Prostate gland (tissue), 2 donors: Measurements from ENCODE around the gene TM9SF2. TPM values are rescaled to one million over a fixed set of nuclear protein-coding genes. Genes with fewer than 3 reads are reported as not detected.

Source experiments
- DNase-seq: peaks from one replicate; pipeline ENCODE4 v3.0.0-alpha.2; 2019; ENCODE audit warnings: low spot score
- H3K27ac ChIP-seq, 2 donors: fragments of 200-600 bp; sonication (generic); 2 replicates each; pipeline ENCODE4 v1.5.1; 2017 to 2019
- H3K27me3 ChIP-seq: fragments of 200-600 bp; sonication (generic); replicated peaks from 2 replicates; pipeline ENCODE4 v1.5.1; 2019; ENCODE audit not compliant: insufficient read depth
- H3K36me3 ChIP-seq, 2 donors: fragments of 200-600 bp; sonication (generic); 1 replicate in 1 of 2; 2 replicates in 1 of 2; pipeline versions ENCODE4 v1.5.1 to v1.8.1; 2017 to 2019
- H3K4me1 ChIP-seq: fragments of 200-600 bp; sonication (generic); replicated peaks from 2 replicates; pipeline ENCODE4 v1.5.1; 2019
- H3K4me3 ChIP-seq, 2 donors: fragments of 200-600 bp; sonication (generic); 2 replicates each; pipeline ENCODE4 v1.5.1; 2017 to 2019
- H3K9me3 ChIP-seq: fragments of 200-600 bp; sonication (generic); 2 replicates; pipeline ENCODE4 v1.5.1; 2017
- POLR2A ChIP-seq: fragments of 450-650 bp; IDR thresholded peaks from one replicate; pipeline ENCODE4 v1.6.1; 2016; ENCODE audit warnings: antibody characterized with exemption, mild to moderate bottlenecking
- POLR2AphosphoS5 ChIP-seq: sonication (generic); formaldehyde crosslinking; IDR thresholded peaks from one replicate; pipeline ENCODE4 v1.6.1; 2017; ENCODE audit warnings: antibody characterized with exemption
- WGBS: methylation state at CpG from one replicate; pipeline ENCODE4 v1.1.5; 2018; 5-methylcytosine and 5-hydroxymethylcytosine counted together
- intact Hi-C: fragments of 100-400 bp; cut with DNase I; formaldehyde crosslinking; loops from one replicate; pipeline ENCODE4 v1.14.2; 2022
- total RNA-seq, 2 donors: library from RNA; depleted of rRNA; stranded (reverse); fragments of >200 nt; gene quantifications; one replicate each; pipeline ENCODE4 v1.1.0, GENCODE V29; 2016
- TF ChIP-seq, protein P1 (sequence below), 4 experiments: fragments of 200-600 bp in 2 of 4; fragments of 450-650 bp in 2 of 4; sonication (generic) in 2 of 4; IDR thresholded peaks; 1 replicate in 3 of 4; 2 replicates in 1 of 4; pipeline ENCODE4 v1.5.1; 2016 to 2019; ENCODE audit warnings: antibody characterized with exemption in 4 of 4, mild to moderate bottlenecking in 2 of 4, moderate library complexity in 2 of 4

The TM9SF2 gene
- total RNA-seq, 2 donors from 2014 or later: 136 to 175 TPM

DNA sequence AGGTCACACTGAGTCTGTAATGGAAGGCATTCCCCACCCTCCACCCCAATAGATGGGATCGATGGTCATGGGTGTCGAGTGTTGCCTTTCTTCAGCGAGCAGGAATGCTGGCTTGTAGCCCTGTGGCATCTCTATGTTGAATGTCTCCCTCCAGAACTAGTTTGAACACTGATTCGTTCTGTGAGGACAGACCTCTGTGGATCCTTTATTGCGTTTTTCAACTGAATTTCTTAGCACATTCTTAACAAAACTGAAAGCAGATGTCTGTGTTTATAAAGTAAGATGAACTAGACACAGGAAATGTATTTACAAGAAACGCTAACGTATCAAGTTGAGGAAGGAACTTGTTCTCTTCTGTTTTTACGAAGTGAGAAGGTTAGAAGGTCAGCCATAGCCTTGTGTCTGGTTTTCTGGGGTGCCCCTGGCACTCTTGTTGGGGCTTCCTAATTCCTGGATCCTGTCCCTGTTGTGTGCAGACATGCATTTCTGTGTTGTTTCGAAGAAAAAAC lies 36.8 kb upstream of the TM9SF2 start:
- 22% methylated on average over 9 of the region's 9 CpGs for whole genome bisulfite sequencing
- DNase-seq: no peak
- TF ChIP-seq POLR2A: no peak
- no peak for TF ChIP-seq POLR2AphosphoS5
- TF ChIP-seq, protein P1, sequence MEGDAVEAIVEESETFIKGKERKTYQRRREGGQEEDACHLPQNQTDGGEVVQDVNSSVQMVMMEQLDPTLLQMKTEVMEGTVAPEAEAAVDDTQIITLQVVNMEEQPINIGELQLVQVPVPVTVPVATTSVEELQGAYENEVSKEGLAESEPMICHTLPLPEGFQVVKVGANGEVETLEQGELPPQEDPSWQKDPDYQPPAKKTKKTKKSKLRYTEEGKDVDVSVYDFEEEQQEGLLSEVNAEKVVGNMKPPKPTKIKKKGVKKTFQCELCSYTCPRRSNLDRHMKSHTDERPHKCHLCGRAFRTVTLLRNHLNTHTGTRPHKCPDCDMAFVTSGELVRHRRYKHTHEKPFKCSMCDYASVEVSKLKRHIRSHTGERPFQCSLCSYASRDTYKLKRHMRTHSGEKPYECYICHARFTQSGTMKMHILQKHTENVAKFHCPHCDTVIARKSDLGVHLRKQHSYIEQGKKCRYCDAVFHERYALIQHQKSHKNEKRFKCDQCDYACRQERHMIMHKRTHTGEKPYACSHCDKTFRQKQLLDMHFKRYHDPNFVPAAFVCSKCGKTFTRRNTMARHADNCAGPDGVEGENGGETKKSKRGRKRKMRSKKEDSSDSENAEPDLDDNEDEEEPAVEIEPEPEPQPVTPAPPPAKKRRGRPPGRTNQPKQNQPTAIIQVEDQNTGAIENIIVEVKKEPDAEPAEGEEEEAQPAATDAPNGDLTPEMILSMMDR (IDR thresholded peaks at IDR 0.05): no peak
- intact Hi-C loops: no loop called here
- Histone ChIP-seq H3K4me3 (no peak overlapping the region), H3K36me3 (no peaks in the 10 kb centered on the region), H3K27me3 (no peaks in the 10 kb centered on the region), H3K27ac (peak overlapping the region in 1 of 2 donors; percentile 24), H3K4me1 (no peaks in the 10 kb centered on the region), H3K9me3 (no peaks in the 10 kb centered on the region)

DNA sequence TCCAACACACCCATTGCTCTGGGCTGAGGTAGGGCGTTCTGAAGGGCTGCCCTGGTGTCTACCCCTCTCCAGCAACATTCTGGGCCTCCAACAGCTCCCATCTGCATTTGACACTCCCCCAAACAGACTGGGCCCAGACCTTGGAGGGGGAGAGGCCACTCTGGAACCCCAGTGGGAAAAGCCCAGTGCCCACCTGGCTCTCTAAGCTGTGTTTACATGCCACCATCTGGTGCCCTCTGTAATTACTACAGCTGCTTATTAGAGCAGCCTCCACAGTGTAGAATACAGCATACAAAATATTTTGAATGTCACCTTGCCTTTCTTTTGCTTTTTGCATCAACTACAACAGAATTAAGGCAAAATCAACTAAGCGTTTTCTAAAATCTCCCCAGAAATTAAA lies 35.8 kb upstream of the TM9SF2 start:
- Histone ChIP-seq H3K27ac (no peak overlapping the region), H3K36me3 (no peaks in the 10 kb centered on the region), H3K4me1 (no peaks in the 10 kb centered on the region), H3K4me3 (no peak overlapping the region), H3K27me3 (no peaks in the 10 kb centered on the region), H3K9me3 (no peaks in the 10 kb centered on the region)
- no peak for DNase-seq
- TF ChIP-seq POLR2A (no peak), POLR2AphosphoS5 (no peak)
- TF ChIP-seq, protein P1 (IDR thresholded peaks at IDR 0.05): no peak
- intact Hi-C loops: no loop called here
- 98% methylated on average over 2 of the region's 2 CpGs for WGBS

DNA sequence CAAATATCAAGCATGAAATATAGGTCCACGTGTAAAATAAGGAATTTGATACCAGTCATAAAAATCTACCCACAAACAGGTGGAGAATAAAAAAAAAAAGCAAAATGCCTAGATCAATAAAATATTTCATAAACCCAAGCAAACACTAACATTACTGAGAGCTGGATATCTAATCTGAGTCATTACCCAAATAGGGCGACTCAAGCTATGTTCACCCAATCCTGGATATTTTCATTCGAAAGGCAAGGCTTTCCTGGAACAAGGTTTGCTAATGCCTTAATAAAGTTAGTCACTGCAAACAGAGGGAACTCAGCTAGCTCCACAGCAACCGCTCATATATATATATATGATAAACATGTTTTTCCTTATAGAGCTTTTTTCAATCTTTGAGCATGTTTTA lies 33.5 kb upstream of the TM9SF2 start:
- H3K9me3 ChIP-seq: no peaks in the 10 kb centered on the region
- 52% methylated on average over 4 of the region's 4 CpGs for WGBS
- intact Hi-C loops: no loop called here

DNA sequence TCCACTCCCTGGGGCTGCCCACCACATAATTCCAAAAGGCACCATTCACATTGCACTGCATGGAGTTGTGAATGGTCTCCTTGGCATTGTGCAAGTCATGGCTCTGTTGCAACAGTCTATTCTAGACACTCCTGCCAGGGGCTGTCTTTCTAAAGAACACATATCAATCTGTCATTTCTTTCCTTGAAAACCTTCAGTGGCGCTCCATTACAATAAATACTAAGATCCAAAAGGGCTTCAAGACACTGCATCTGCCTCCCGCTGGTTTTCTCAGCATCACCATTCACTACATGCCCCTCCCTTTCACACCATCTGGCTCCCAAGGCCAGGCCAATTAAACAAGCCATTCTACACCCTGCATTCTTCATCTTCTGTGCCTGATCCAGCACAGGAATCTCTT lies 32.2 kb upstream of the TM9SF2 start:
- no peak for DNase-seq
- Histone ChIP-seq H3K27me3 (no peaks in the 10 kb centered on the region), H3K4me3 (no peak overlapping the region), H3K27ac (no peak overlapping the region), H3K4me1 (no peaks in the 10 kb centered on the region), H3K9me3 (no peaks in the 10 kb centered on the region), H3K36me3 (no peaks in the 10 kb centered on the region)
- 84% methylated on average over 2 of the region's 2 CpGs for WGBS
- intact Hi-C loops: no loop called here
- TF ChIP-seq POLR2AphosphoS5 (no peak), POLR2A (no peak)
- TF ChIP-seq, protein P1 (IDR thresholded peaks at IDR 0.05): no peak

More for the DNA sequence above, 33.5 kb upstream of the TM9SF2 start:
- no peak for DNase-seq
- no peak overlapping the region for H3K4me3 ChIP-seq
- TF ChIP-seq, protein P1 (IDR thresholded peaks at IDR 0.05): no peak
- no peak overlapping the region for H3K27ac ChIP-seq
- no peaks in the 10 kb centered on the region for H3K27me3 ChIP-seq
- H3K36me3 ChIP-seq: no peaks in the 10 kb centered on the region
- no peaks in the 10 kb centered on the region for H3K4me1 ChIP-seq

DNA sequence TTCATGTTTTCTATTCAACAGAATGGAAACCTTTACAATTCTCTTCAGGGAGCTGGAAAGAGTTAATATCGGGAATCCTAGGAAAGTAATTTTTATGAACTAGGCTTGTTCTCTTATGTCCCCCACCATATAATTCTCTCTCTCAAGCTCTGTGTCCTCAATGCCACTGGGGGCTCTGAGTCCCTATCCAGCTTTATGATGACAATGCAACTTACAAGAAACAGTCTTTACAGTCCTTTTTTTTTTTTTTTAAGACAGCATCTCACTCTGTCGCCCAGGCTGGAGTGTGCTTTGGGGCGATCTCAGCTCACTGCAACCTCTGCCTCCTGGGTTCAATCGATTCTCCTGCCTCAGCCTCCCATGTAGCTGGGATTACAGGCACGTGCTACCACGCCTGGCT lies 31.2 kb upstream of the TM9SF2 start:
- TF ChIP-seq POLR2A (no peak), POLR2AphosphoS5 (no peak)
- TF ChIP-seq, protein P1 (IDR thresholded peaks at IDR 0.05): no peak
- DNase-seq: no peak
- 84% methylated on average over 6 of the region's 6 CpGs for WGBS
- Histone ChIP-seq H3K27ac (no peak overlapping the region), H3K4me3 (no peak overlapping the region), H3K9me3 (no peaks in the 10 kb centered on the region), H3K36me3 (no peaks in the 10 kb centered on the region), H3K4me1 (no peaks in the 10 kb centered on the region), H3K27me3 (no peaks in the 10 kb centered on the region)
- intact Hi-C loops: no loop called here
